ENCODE results near the gene LGR4.
"Not testable (repeated sequence)": the region's sequence is repeated elsewhere in the genome, so short reads cannot be mapped to it uniquely, and the experiment has no call there.

Gene LGR4

DNA sequence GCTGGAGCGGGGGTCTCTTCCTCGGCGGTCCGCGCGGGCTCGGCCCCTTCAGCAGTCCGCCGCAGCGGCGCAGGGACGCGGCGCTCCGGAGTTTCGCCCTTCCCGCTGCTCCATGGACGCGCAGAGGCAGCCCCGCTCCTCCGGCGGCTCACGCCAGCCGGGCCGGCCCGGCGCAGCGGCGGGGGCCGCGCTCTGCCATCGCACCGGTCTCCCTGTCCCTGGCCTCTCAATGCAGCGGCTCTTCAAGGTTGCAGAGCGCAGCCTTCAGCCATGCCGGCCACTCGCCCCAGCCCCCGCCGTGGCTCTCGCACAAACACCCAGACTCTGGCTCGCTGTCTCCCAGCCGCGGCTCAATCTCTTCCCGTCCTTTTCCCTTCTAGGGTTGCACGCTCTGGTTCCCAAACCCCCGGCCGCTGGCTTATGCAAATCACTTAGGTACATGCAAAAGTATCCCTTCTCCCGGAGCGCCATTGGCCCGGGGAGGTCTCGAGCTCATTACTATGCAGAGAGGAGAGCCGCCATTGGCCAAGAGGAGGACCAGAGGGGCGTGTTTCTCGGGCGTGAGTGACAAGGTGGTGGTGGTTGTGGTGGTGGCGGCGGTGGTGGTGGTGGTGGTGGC lies at the start of gene LGR4:
LGR4 (minus strand) TSS at position 393 of the 619 bp plus-strand sequence. CDS start 488 bp downstream, outside the sequence.
- peak; percentile 39 for DNase-seq (ENCODE audit: low read depth, low spot score)

DNA sequence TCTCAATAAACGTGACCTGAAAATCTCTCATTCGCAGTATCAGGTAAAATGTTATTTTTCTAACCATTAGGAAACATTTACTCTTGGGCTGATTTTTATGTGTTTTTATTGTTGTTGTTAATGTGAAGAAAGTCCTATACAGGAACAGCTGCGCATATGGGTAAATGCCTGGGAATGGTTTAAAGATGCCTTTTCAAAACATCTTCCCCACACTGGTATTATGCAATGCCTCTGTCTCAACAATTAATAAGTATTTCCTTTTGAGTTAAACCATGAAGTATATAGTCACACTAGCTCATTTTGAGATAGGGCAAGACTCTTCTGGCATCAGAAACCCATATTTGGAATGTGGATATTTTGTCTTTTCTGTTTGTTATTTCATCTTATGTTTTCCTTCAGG lies 47.6 kb upstream of the LGR4 start:
- DNase-seq (ENCODE audit: low read depth, low spot score) = no peak

GRCh38 chr11:27518518-27518917 lies 45.9 kb upstream of the LGR4 start:
- DNase-seq (ENCODE audit: low read depth, low spot score) = no peak

DNA sequence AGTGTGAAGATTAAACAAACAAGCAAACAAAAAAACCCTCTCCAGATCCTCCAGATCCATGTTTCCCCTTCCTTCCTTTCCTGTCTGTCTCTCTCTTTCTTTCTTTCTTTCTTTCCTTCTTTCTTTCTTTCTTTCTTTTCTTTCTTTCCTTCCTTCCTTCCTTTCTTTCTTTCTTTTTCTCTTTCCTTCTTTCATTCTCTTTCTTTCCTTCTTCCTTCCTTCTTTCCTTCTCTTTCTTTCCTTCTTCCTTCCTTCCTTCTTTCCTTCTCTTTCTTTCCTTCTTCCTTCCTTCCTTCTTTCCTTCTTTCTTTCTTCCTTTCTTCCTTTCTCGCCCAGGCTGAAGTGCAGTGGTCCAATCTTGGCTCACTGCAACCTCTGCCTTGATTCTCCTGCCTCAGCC lies 44.9 kb upstream of the LGR4 start:
- not testable (repeated sequence) for DNase-seq (ENCODE audit: low read depth, low spot score)

- DNase-seq (ENCODE audit: low read depth, low spot score) = no peak
Measured at GRCh38 chr11:27514558-27514957, 42.0 kb upstream of the LGR4 start.

DNA sequence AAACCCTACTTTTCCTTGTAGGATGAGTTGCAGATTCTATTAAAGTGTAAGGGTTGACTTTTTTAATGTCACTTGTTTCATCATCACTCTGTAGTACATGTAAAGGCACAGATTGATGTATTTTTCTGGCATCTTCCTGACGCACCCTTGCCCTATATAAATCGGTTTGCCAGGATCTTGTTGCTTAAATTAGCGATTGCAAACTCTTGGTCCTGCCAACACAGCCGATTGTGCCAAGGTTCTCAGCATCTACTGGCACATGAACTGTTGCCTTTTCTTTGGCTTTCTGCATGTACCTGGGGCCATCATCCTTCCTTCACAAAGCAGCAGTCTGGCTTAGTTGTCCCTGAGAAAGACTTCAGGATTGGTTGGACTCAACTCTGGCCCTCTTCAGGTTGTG lies 41.5 kb upstream of the LGR4 start:
- no peak for DNase-seq (ENCODE audit: low read depth, low spot score)

DNA sequence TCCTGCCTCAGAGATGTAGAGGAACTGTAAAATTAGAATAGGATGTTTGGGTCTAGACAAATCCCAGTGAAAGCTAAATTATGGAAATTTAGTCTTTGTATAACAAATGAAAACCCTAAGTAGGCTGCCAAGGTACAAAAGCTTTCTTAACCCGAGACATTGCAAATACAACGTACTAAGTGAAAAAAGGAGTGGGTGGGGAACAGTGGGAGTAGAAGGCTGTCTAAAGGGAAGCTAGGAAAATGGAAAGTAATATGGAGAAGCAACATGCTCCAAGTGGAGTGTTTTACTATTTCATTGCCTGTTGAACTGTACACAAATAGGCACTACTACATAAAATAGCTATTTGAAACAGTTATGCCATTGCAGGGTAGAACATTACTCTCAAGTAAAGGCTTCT lies 40.8 kb upstream of the LGR4 start:
- no peak for DNase-seq (ENCODE audit: low read depth, low spot score)

GRCh38 chr11:27512238-27512637 lies 39.6 kb upstream of the LGR4 start:
- no peak for DNase-seq (ENCODE audit: low read depth, low spot score)

- DNase-seq (ENCODE audit: low read depth, low spot score) = no peak
Measured at GRCh38 chr11:27509908-27510307, 37.3 kb upstream of the LGR4 start.

GRCh38 chr11:27507557-27508322 lies 35.1 kb upstream of the LGR4 start:
- no peak for DNase-seq (ENCODE audit: low read depth, low spot score)

- peak; percentile 92 for DNase-seq (ENCODE audit: low read depth, low spot score)
Measured at GRCh38 chr11:27506200-27507182, 33.9 kb upstream of the LGR4 start, which contains the start of gene LIN7C. LIN7C (minus strand) TSS chr11:27506769; CDS start chr11:27506752, 17 bp downstream.

DNA sequence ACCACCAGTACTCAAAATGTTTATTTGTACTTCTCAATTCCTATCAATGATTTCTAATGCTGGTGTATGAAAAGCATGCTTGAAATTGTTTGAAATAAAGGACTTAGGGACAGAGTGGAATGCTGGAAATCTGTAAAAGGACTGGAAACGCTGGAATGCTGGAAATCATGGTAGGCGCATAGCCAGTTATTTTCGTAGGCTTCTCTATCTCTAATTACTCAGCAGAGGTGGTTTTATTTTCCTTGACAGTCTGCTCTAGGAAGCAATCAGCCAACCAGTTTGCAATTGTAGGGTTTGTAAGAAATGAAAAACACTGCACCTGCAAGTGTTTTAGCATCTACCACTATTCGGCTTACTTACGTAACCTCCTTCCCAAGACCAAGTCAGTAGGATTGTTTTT lies 33.2 kb upstream of the LGR4 start:
- DNase-seq (ENCODE audit: low read depth, low spot score) = no peak

DNA sequence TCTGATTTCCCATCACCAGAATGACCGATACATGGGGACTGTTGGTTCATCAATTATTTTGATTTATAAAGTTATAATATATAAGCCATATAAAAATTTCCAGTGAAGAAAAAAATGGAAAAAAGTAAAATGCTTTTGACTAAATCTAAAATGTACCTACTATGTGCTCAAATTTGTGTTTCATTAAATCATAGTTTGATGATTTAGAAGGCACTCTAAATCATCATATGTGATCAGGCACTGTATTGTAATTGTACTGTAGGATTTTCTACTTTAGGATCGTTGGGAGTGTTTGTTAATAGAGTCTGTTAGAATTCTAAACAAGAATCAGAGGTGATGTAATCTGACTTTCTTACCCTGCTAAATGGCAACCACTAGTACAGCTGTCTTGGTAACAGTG lies 31.6 kb upstream of the LGR4 start:
- no peak for DNase-seq (ENCODE audit: low read depth, low spot score)

DNA sequence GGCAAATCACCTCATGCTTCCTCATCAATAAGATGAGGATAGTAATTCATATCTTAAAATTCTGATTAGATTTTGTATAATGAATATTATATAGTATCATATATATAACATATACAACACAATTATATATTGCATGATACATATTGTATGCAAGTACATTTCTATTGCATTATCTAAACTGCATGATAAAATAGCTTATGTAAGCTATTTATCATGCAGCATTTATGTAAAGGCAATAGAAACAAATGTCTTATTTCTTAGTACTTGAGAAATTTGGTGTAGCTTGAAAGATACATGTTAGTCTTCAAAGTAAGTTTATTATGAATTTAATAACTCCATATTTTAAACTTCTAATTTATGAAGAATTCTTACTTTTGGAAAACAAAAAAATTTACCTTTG lies 28.5 kb upstream of the LGR4 start:
- DNase-seq (ENCODE audit: low read depth, low spot score) = no peak

- no peak for DNase-seq (ENCODE audit: low read depth, low spot score)
Measured at GRCh38 chr11:27497911-27498310, 25.3 kb upstream of the LGR4 start.

DNA sequence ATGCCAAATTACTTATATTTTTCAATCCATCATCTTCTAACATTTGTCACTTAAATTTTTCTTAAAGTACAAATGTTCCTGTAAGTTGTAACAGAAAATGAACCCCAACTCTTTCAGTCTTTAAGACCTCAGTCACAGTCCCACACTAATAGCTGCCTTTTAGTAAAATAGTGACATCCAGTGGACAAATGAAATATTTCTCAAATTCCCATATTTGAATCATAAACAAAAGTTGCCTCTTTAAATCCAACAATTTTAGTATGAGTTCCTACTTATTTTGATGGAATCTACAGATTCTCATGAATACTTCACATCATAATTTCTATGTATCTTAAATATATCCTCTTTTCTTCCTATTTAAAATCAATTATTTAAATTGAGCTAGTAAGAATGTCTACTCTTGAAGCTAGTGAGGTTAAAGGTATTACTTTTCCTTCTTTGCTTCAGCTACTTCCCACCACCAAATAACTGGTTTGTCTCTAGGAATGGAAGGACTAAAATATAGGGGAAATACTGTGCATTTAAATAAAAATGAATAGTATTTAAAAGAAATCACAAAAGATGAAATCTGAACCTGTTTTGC lies 24.8 kb upstream of the LGR4 start:
- no peak for DNase-seq (ENCODE audit: low read depth, low spot score)

DNA sequence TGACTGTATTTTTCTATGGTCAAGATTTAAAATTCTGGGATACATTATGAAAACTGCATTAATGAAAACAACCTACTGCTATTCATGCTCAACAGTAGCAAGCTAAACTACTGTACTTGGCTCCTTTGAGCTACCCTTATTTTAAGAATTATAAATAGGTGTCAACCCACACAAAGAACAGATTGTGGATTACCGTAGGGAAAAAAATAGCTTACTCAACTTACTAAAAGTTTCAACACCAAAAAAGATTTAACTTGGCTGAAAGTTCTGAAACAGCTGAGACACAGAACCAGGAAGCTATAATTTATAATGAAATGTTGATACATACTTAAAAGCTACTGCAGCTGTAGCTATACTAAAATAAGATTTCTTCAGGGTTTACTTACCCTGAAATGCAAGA lies 23.9 kb upstream of the LGR4 start:
- no peak for DNase-seq (ENCODE audit: low read depth, low spot score)

GRCh38 chr11:27495710-27496300 lies 23.2 kb upstream of the LGR4 start:
- DNase-seq (ENCODE audit: low read depth, low spot score) = no peak

DNA sequence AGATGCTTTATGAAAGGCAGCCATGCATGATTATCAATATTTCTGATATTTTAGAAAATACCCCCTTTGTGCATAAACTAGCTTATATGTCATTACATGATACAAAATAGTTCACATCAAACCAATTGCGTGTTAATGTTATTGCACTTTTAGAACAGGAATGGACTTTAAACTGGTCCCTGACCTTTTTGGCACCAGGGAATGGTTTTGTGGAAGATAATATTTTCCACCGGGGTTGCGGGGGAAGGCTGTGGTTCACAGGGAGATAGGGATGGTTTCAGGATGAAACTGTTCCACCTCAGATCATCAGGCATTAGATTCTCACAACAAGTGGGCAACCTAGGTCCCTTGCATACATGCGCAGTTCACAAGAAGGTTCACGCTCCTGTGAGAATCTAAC lies 16.5 kb upstream of the LGR4 start:
- DNase-seq (ENCODE audit: low read depth, low spot score) = no peak

GRCh38 chr11:27487706-27488105 lies 15.1 kb upstream of the LGR4 start:
- DNase-seq (ENCODE audit: low read depth, low spot score) = no peak
